PC-9 (cell line): Measurements from ENCODE around the gene VAV3. TPM values are rescaled to one million over a fixed set of nuclear protein-coding genes. Genes with fewer than 3 reads are reported as not detected.

Experiments used
- BruUV-seq: library from RNA; stranded (reverse); fragments of 400-500 nt; replicated peaks from 2 replicates; lab custom pipeline; 2021; lab: Mats Ljungman, UMichigan
- CTCF ChIA-PET: fragments of 300-600 bp; sonication (Branson Sonifier 250); formaldehyde crosslinking; loops from one replicate; lab custom pipeline; 2022; ENCODE audit warnings: antibody characterized with exemption; lab: Charles Lee
- POLR2A ChIA-PET: fragments of 300-600 bp; sonication (Branson Sonifier 250); formaldehyde crosslinking; loops from one replicate; lab custom pipeline; 2022; ENCODE audit warnings: antibody characterized with exemption; ENCODE audit not compliant: unreplicated experiment; lab: Charles Lee
- DNase-seq, 2 experiments: peaks; one replicate each; pipeline versions ENCODE4 v3.0.0 to v3.0.0-alpha.2; 2015 to 2022; ENCODE audit warnings: mixed read lengths in 1 of 2
- H2AFZ ChIP-seq: fragments of 200-600 bp; sonication (generic); 2 replicates; pipeline ENCODE4 v1.8.1; 2017; ENCODE audit warnings: antibody characterized with exemption
- H3F3A ChIP-seq: fragments of 200-600 bp; sonication (generic); 2 replicates; pipeline ENCODE4 v1.8.1; 2017; ENCODE audit warnings: antibody characterized with exemption, mild to moderate bottlenecking, low read depth; ENCODE audit not compliant: insufficient read depth
- H3K27ac ChIP-seq: fragments of 200-600 bp; sonication (generic); 2 replicates; pipeline ENCODE4 v1.6.1; 2016; ENCODE audit warnings: mixed run types
- H3K27me3 ChIP-seq: fragments of 200-600 bp; sonication (generic); 2 replicates; pipeline ENCODE4 v1.6.1; 2016; ENCODE audit warnings: low read depth, mixed run types; ENCODE audit not compliant: insufficient read depth
- H3K36me3 ChIP-seq: fragments of 200-600 bp; sonication (generic); 2 replicates; pipeline ENCODE4 v1.6.1; 2016; ENCODE audit warnings: low read depth, mixed run types
- H3K4me1 ChIP-seq: fragments of 200-600 bp; sonication (generic); replicated peaks from 2 replicates; pipeline ENCODE4 v1.6.1; 2016; ENCODE audit warnings: mixed run types; ENCODE audit not compliant: insufficient read depth
- H3K4me2 ChIP-seq: fragments of 200-600 bp; sonication (generic); 2 replicates; pipeline ENCODE4 v1.6.1; 2017; ENCODE audit warnings: mixed run types
- H3K4me3 ChIP-seq: fragments of 200-600 bp; sonication (generic); 2 replicates; pipeline ENCODE4 v1.6.1; 2016; ENCODE audit warnings: mixed run types
- H3K79me2 ChIP-seq: fragments of 200-600 bp; sonication (generic); 2 replicates; pipeline ENCODE4 v1.6.1; 2017; ENCODE audit warnings: low read depth, mixed run types
- H3K9me2 ChIP-seq: fragments of 200-600 bp; sonication (generic); 2 replicates; pipeline ENCODE4 v1.8.1; 2017; ENCODE audit warnings: mild to moderate bottlenecking; ENCODE audit not compliant: insufficient read depth
- H3K9me3 ChIP-seq: fragments of 200-600 bp; sonication (generic); 2 replicates; pipeline ENCODE4 v1.8.1; 2016; ENCODE audit warnings: low read depth; ENCODE audit not compliant: insufficient read depth
- H4K20me1 ChIP-seq: fragments of 200-600 bp; sonication (generic); 2 replicates; pipeline ENCODE4 v1.8.1; 2017; ENCODE audit not compliant: insufficient read depth
- EZH2 ChIP-seq: fragments of 200-600 bp; sonication (generic); IDR thresholded peaks from 2 replicates; pipeline ENCODE4 v1.8.0; 2017; ENCODE audit warnings: antibody characterized with exemption, low read depth
- intact Hi-C: fragments of 100-400 bp; cut with micrococcal nuclease; formaldehyde crosslinking; loops from one replicate; pipeline ENCODE4 v1.10.0; 2022; ENCODE audit not compliant: unreplicated experiment
- total RNA-seq: library from RNA; stranded (reverse); gene quantifications from 2 replicates; pipeline ENCODE4 v1.2.3, GENCODE V29; 2021
- TF ChIP-seq, protein P1 (sequence below): fragments of 200-600 bp; sonication (generic); conservative IDR thresholded peaks from 2 replicates; pipeline ENCODE4 v1.6.1; 2017; ENCODE audit warnings: mixed run types, antibody characterized with exemption, mild to moderate bottlenecking, moderate library complexity

The VAV3 gene
- total RNA-seq, 1 experiment from 2014 or later: 1.7 TPM

DNA sequence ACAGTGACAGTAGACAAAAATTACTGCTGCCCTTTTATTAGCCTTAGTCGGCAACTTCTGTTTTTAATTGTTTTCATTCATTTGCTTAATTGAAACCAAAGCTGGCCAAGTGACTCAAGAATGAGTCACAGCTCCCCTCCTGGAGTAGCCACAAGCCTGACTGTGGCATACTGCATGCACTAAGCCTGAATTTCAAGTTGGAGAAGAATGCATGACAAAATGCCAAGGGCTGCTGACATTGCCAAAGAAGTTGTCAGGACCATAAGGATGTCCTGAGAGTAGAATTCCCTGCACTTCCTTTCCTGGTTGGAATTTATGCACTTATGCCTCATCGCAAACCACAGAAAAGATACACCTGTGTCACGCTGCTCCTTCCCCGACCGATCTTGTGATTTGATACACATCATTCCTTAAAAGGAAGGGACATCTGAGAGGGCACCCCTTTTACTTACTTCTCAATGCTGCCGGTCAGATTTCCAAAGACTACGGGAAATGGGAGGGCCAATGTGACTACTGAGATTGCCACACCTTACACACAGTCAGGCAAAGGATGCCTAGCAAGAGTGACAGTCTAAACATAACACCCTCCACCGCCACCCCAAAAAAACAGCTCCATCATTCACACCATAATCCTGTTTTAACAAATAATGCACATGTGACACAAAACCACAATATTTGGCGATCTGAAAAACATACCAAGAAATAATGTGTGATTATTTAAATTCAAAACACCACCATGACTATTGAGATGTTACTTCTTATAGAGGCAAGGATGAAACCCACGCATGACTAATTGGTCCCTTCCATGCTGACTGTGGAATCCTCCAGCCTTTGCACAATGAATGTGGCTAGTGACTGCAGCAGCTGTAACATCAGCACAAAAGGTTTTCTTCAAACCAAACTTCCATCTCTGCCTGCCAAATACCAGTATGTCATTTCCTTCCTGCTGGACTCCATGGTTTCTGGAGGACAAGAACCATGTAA, 28.2 kb downstream of the VAV3 start:
- H4K20me1 ChIP-seq: no peaks in the 10 kb centered on the region
- peak overlapping the region; percentile 3; the same call in 1 of the 2 replicates for H2AFZ ChIP-seq
- TF ChIP-seq EZH2: no peak
- TF ChIP-seq, protein P1, sequence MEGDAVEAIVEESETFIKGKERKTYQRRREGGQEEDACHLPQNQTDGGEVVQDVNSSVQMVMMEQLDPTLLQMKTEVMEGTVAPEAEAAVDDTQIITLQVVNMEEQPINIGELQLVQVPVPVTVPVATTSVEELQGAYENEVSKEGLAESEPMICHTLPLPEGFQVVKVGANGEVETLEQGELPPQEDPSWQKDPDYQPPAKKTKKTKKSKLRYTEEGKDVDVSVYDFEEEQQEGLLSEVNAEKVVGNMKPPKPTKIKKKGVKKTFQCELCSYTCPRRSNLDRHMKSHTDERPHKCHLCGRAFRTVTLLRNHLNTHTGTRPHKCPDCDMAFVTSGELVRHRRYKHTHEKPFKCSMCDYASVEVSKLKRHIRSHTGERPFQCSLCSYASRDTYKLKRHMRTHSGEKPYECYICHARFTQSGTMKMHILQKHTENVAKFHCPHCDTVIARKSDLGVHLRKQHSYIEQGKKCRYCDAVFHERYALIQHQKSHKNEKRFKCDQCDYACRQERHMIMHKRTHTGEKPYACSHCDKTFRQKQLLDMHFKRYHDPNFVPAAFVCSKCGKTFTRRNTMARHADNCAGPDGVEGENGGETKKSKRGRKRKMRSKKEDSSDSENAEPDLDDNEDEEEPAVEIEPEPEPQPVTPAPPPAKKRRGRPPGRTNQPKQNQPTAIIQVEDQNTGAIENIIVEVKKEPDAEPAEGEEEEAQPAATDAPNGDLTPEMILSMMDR: no peak
- H3F3A ChIP-seq: peaks cover 27% of the 10 kb centered on the region
- H3K9me3 ChIP-seq: peaks cover 3% of the 10 kb centered on the region; the same call in 1 of the 2 replicates
- H3K9me2 ChIP-seq: no peaks in the 10 kb centered on the region
- H3K4me1 ChIP-seq: peaks cover 34% of the 10 kb centered on the region
- peak overlapping the region; percentile 76 for H3K27ac ChIP-seq
- peak overlapping the region; percentile 18; the same call in 1 of the 2 replicates for H3K4me3 ChIP-seq
- H3K36me3 ChIP-seq: no peaks in the 10 kb centered on the region
- BruUV-seq: no TSS peak
- intact Hi-C loops: loop anchor here (1.0 to 10.0 kb wide), 5 partner anchors 28 to 182 kb away; partner anchors contain the start of gene VAV3
- ChIA-PET CTCF (no interaction called here), POLR2A (interaction anchor here (0.7 kb wide), 1 partner anchor 26 kb away, joined by 14 read pairs; no protein-coding TSS in a partner anchor)
- H3K27me3 ChIP-seq: no peaks in the 10 kb centered on the region
- H3K4me2 ChIP-seq: peak overlapping the region; percentile 63
- no peaks in the 10 kb centered on the region for H3K79me2 ChIP-seq
- peak; percentile 83 to 100 for DNase-seq

DNA sequence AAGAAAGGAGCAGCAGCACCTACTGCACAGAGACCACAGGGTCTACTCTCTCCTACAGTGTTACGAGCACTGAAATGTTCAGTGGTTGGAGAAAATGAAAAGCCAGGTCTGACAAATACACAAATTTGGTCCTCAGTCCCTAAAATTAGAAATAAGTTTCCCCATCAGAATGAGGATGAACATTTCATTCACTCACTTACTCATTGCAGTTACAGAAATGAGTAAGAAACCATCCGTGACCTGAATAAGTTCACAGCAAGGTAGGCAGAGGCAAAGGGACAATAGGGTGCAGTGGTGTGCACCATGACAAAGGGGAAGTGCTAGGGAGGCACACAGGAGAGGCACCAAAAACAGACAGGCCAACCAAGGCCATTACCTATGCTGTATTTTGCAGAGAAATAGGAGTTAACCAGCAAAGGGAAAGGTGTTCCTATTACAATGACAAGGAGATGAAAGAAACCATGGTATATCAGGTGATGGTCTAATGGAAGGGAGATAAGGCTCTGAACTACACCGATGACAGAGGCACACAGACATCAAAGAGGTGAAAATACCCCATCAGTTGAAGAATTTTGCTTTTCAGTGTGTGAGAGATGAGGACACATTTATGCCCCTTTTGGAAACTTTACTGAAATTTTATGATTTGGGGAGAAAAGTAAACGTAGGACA, 29.4 kb downstream of the VAV3 start:
- H3K9me2 ChIP-seq: no peaks in the 10 kb centered on the region
- no peaks in the 10 kb centered on the region for H4K20me1 ChIP-seq
- no peak overlapping the region for H3K4me3 ChIP-seq
- no peak overlapping the region for H2AFZ ChIP-seq
- H3K79me2 ChIP-seq: no peaks in the 10 kb centered on the region
- peak overlapping the region; percentile 46; the same call in 1 of the 2 replicates for H3K4me2 ChIP-seq
- H3K27ac ChIP-seq: peak overlapping the region; percentile 76
- DNase-seq: no peak
- peaks cover 27% of the 10 kb centered on the region for H3F3A ChIP-seq
- no peaks in the 10 kb centered on the region for H3K36me3 ChIP-seq
- intact Hi-C loops: loop anchor here (1.0 to 10.0 kb wide), 5 partner anchors 29 to 183 kb away; partner anchors contain the start of gene VAV3
- peaks cover 3% of the 10 kb centered on the region; the same call in 1 of the 2 replicates for H3K9me3 ChIP-seq
- no peak for TF ChIP-seq EZH2
- TF ChIP-seq, protein P1: no peak
- peaks cover 30% of the 10 kb centered on the region for H3K4me1 ChIP-seq
- no TSS peak for BruUV-seq
- POLR2A ChIA-PET: no interaction called here
- CTCF ChIA-PET: no interaction called here
- no peaks in the 10 kb centered on the region for H3K27me3 ChIP-seq

DNA sequence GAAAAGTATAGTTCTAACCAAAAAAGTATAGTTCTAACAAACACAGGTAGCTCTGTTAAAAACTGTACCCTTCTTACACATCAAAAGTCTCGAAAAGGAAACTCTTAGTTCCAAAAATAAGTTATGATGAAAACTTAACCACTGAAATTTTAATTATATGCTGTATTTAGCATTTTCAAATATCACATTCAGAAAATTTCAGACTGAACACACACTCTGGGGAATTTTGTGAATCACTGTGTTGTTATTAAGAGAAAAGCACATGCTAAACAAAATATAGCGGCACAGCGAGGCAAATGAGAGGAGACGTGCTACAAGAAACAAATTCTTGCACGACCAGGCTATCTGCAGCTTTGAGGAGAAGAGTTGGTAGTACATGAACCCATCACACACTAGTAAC, 30.4 kb downstream of the VAV3 start:
- no peak overlapping the region for H3K4me2 ChIP-seq
- H2AFZ ChIP-seq: no peak overlapping the region
- H3K9me2 ChIP-seq: no peaks in the 10 kb centered on the region
- H3K27ac ChIP-seq: no peak overlapping the region
- TF ChIP-seq EZH2: no peak
- TF ChIP-seq, protein P1: no peak
- H3K36me3 ChIP-seq: no peaks in the 10 kb centered on the region
- H3K4me3 ChIP-seq: no peak overlapping the region
- intact Hi-C loops: loop anchor here (10.0 kb wide), 1 partner anchor 150 kb away; no protein-coding TSS in a partner anchor
- ChIA-PET POLR2A (no interaction called here), CTCF (no interaction called here)
- DNase-seq: no peak
- H3F3A ChIP-seq: peaks cover 27% of the 10 kb centered on the region
- BruUV-seq: no TSS peak
- no peaks in the 10 kb centered on the region for H4K20me1 ChIP-seq
- H3K27me3 ChIP-seq: no peaks in the 10 kb centered on the region
- H3K79me2 ChIP-seq: no peaks in the 10 kb centered on the region
- peaks cover 30% of the 10 kb centered on the region for H3K4me1 ChIP-seq
- peaks cover 3% of the 10 kb centered on the region; the same call in 1 of the 2 replicates for H3K9me3 ChIP-seq
